ENCODE data around the gene PIEZO2.
"Not testable (repeated sequence)": the region's sequence is repeated elsewhere in the genome, so short reads cannot be mapped to it uniquely, and the experiment has no call there.

Gene PIEZO2

DNA sequence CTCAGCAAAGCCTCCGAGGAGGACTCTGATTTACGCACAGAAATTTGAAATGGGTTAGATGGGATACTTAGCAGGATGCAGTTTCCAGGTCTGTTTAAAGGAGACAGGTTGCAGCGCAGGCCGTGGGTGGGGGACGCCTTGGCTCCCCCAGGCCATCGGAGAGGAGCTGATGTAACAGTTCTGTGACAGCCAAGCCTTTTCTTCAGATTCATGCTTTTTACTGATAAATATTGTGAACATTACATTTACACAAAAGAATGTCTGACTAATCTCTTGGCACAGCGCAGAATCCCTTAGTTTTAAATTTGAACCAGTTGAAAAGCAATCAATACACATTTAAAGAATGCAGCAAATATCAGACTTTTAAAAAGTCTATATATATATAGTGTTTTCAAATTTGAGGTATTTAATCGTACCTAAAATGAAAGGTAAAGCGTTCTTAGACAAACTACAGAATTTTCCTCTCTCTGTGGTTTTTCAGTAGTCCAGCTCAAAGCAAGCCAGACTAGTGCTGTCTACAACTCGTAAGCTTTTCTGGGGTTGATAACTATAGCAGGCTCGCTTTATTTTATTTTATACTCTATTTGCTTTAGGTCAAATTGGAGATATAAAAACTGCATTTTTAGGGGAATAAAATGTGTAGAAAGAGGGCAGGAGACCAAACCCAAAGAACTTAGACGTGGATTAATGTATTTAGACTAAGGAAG lies 221.9 kb downstream of the PIEZO2 start:
- no peak overlapping the region for H3K4me3 ChIP-seq (ENCODE audit: extremely low read depth, insufficient read depth, low read length, poor library complexity, severe bottlenecking)
- no peaks in the 10 kb centered on the region for H3K36me3 ChIP-seq (ENCODE audit: control insufficient read depth, insufficient read depth, low read length)
- H3K27ac ChIP-seq (ENCODE audit: low read depth, low read length, severe bottlenecking), result peak overlapping the region; percentile 54
- no peaks in the 10 kb centered on the region for H3K9me3 ChIP-seq (ENCODE audit: control insufficient read depth, low read length)
- peaks cover 17% of the 10 kb centered on the region for H3K4me1 ChIP-seq (ENCODE audit: control insufficient read depth, insufficient read depth, low read length, poor library complexity, severe bottlenecking)
- WGBS, 2 experiments (ENCODE audit: insufficient coverage in 2 of 2), result 93 to 100% methylated on average over 2 to 6 of the region's 12 CpGs

DNA sequence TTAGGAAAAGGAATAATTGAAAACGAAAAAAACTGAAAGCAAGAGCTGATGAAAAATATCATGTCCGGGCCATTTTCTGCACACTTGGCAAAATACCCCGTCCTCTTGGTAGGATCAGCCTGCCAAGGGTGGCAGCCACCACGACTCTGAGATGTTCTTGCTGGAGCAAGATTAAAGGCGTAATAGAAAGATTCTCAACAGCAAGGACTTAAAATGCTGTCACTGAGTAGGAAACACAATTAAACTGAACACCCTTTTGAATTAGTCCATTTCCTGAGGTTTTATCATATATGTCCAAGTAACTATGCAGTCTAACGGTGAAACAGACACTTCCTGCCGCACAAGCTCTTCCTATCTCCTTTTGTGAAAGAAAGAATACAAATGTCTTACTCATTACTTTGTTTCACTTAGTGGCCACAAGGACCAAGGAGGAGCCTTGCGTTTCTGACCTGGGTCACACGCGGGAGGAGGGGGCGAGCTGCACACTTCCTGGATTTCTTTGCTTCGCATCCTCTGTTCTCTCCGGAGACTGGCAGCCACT lies 222.7 kb downstream of the PIEZO2 start:
- Histone ChIP-seq H3K27ac (ENCODE audit: low read depth, low read length, severe bottlenecking) (peak overlapping the region; percentile 65), H3K4me3 (ENCODE audit: extremely low read depth, insufficient read depth, low read length, poor library complexity, severe bottlenecking) (no peak overlapping the region), H3K36me3 (ENCODE audit: control insufficient read depth, insufficient read depth, low read length) (no peaks in the 10 kb centered on the region), H3K4me1 (ENCODE audit: control insufficient read depth, insufficient read depth, low read length, poor library complexity, severe bottlenecking) (peaks cover 17% of the 10 kb centered on the region), H3K9me3 (ENCODE audit: control insufficient read depth, low read length) (no peaks in the 10 kb centered on the region)
- 74 to 90% methylated on average over 10 to 11 of the region's 13 CpGs for whole genome bisulfite sequencing, 2 experiments (ENCODE audit: insufficient coverage in 2 of 2)

GRCh38 chr18:10924290-10924689 lies 225.1 kb downstream of the PIEZO2 start:
- peaks cover 17% of the 10 kb centered on the region for H3K4me1 ChIP-seq (ENCODE audit: control insufficient read depth, insufficient read depth, low read length, poor library complexity, severe bottlenecking)
- no peaks in the 10 kb centered on the region for H3K36me3 ChIP-seq (ENCODE audit: control insufficient read depth, insufficient read depth, low read length)
- WGBS, 2 experiments (ENCODE audit: insufficient coverage in 2 of 2), result 100% methylated on average over 1 to 3 of the region's 4 CpGs
- H3K4me3 ChIP-seq (ENCODE audit: extremely low read depth, insufficient read depth, low read length, poor library complexity, severe bottlenecking), result no peak overlapping the region
- no peak overlapping the region for H3K27ac ChIP-seq (ENCODE audit: low read depth, low read length, severe bottlenecking)
- no peaks in the 10 kb centered on the region for H3K9me3 ChIP-seq (ENCODE audit: control insufficient read depth, low read length)

GRCh38 chr18:10923551-10924070 lies 225.8 kb downstream of the PIEZO2 start:
- 100% methylated on average over 1 of the region's 1 CpG; no CpG with 5 or more reads in 1 of the 2 experiments for WGBS, 2 experiments (ENCODE audit: insufficient coverage in 2 of 2)
- Histone ChIP-seq H3K4me1 (ENCODE audit: control insufficient read depth, insufficient read depth, low read length, poor library complexity, severe bottlenecking) (peaks cover 17% of the 10 kb centered on the region), H3K36me3 (ENCODE audit: control insufficient read depth, insufficient read depth, low read length) (no peaks in the 10 kb centered on the region)

DNA sequence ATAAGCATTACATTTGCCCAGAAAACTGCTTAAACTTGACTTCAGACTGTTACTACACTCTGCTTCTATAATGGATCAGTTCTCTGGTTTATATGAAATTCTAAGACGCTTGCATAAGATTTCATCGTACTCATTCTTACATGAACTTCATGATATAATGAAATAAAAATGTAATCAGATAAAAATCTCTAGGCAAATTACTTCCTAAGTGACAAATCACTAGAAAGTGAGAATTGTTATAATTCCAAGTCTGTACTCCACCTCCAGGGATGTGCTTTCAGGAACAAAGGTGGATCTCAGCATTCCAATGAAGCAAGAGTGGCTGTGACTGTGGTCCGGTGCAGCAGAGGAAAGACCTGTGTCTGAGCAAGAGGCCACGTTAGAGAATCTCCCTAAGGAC lies 226.2 kb downstream of the PIEZO2 start:
- no peaks in the 10 kb centered on the region for H3K36me3 ChIP-seq (ENCODE audit: control insufficient read depth, insufficient read depth, low read length)
- H3K9me3 ChIP-seq (ENCODE audit: control insufficient read depth, low read length), result no peaks in the 10 kb centered on the region
- WGBS, 2 experiments (ENCODE audit: insufficient coverage in 2 of 2), result 58 to 77% methylated on average over 1 to 2 of the region's 4 CpGs
- H3K27ac ChIP-seq (ENCODE audit: low read depth, low read length, severe bottlenecking), result no peak overlapping the region
- H3K4me1 ChIP-seq (ENCODE audit: control insufficient read depth, insufficient read depth, low read length, poor library complexity, severe bottlenecking), result peaks cover 17% of the 10 kb centered on the region
- H3K4me3 ChIP-seq (ENCODE audit: extremely low read depth, insufficient read depth, low read length, poor library complexity, severe bottlenecking), result no peak overlapping the region

More at GRCh38 chr18:10923551-10924070, 225.8 kb downstream of the PIEZO2 start:
- Histone ChIP-seq H3K4me3 (ENCODE audit: extremely low read depth, insufficient read depth, low read length, poor library complexity, severe bottlenecking) (no peak overlapping the region), H3K9me3 (ENCODE audit: control insufficient read depth, low read length) (no peaks in the 10 kb centered on the region), H3K27ac (ENCODE audit: low read depth, low read length, severe bottlenecking) (no peak overlapping the region)

DNA sequence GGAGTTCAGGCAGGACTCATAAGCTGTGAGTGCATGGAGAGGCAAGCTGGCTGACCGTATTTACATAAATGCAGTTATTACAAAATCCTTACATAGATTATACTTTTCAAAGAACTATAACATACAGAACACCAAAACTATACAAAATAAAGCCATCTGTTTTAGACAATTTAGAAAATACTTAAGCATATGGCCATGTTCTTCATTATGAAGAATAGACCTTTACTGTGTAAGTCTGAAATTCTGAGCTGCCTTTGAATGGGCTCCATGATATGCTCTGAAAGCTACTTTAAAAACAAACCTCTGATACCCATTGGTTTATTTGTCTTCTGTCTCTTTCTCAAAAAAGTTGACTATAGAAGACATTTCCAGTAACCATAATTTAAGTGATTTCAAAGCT lies 226.7 kb downstream of the PIEZO2 start:
- no CpG with 5 or more reads among the region's 1 CpG for WGBS, 2 experiments (ENCODE audit: insufficient coverage in 2 of 2)
- H3K4me1 ChIP-seq (ENCODE audit: control insufficient read depth, insufficient read depth, low read length, poor library complexity, severe bottlenecking), result peaks cover 13% of the 10 kb centered on the region
- H3K4me3 ChIP-seq (ENCODE audit: extremely low read depth, insufficient read depth, low read length, poor library complexity, severe bottlenecking), result not testable (repeated sequence)

DNA sequence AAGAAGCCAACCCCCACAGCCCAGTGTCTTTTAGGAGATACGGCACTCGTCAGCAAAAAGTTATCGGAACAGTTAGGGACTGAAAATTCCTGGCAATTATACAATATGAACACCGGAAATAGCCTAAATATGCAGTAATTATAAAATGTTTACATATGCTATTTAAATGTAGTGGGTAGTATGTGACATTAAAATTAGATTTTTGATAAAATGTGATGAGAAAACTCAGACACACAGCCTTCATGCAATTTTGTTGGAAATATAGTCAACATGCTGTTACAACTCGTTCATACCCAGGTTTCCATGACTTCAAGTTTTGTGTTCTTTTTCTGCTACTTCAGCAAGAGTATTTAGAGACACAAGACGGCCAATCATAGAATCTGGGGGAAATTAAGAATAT lies 229.1 kb downstream of the PIEZO2 start:
- H3K36me3 ChIP-seq (ENCODE audit: control insufficient read depth, insufficient read depth, low read length), result not testable (repeated sequence)

More for the DNA sequence above, 226.7 kb downstream of the PIEZO2 start:
- H3K9me3 ChIP-seq (ENCODE audit: control insufficient read depth, low read length); H3K36me3 ChIP-seq (ENCODE audit: control insufficient read depth, insufficient read depth, low read length); H3K27ac ChIP-seq (ENCODE audit: low read depth, low read length, severe bottlenecking): not testable (repeated sequence)

DNA sequence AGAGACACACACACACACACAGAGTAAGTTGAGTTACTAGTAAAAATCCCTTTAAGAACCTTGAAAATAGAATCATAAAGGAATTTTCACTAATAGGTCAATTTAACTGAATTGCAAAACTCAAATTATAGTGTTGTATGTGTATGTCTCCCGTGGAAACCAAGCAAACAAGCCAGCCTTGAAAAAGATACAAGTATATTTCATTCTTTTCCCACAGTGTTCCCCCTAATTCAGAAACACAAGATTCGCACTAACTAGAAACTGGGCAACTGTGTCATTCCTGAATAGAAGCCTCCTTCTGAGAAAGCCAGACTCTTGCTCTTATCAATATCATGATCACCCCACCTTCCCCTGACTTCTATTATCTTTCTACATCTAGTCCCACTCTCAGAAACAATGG lies 229.5 kb downstream of the PIEZO2 start:
- 100% methylated on average over 1 of the region's 2 CpGs for WGBS, 2 experiments (ENCODE audit: insufficient coverage in 2 of 2)
- H3K36me3 ChIP-seq (ENCODE audit: control insufficient read depth, insufficient read depth, low read length), result no peaks in the 10 kb centered on the region

More for the DNA sequence above, 229.1 kb downstream of the PIEZO2 start:
- H3K27ac ChIP-seq (ENCODE audit: low read depth, low read length, severe bottlenecking); H3K4me3 ChIP-seq (ENCODE audit: extremely low read depth, insufficient read depth, low read length, poor library complexity, severe bottlenecking); H3K4me1 ChIP-seq (ENCODE audit: control insufficient read depth, insufficient read depth, low read length, poor library complexity, severe bottlenecking); H3K9me3 ChIP-seq (ENCODE audit: control insufficient read depth, low read length): not testable (repeated sequence)
- 100% methylated on average over 1 of the region's 6 CpGs; no CpG with 5 or more reads in 1 of the 2 experiments for WGBS, 2 experiments (ENCODE audit: insufficient coverage in 2 of 2)

GRCh38 chr18:10916865-10917264 lies 232.5 kb downstream of the PIEZO2 start:
- Histone ChIP-seq H3K4me1 (ENCODE audit: control insufficient read depth, insufficient read depth, low read length, poor library complexity, severe bottlenecking) (no peaks in the 10 kb centered on the region), H3K36me3 (ENCODE audit: control insufficient read depth, insufficient read depth, low read length) (no peaks in the 10 kb centered on the region), H3K9me3 (ENCODE audit: control insufficient read depth, low read length) (no peaks in the 10 kb centered on the region), H3K27ac (ENCODE audit: low read depth, low read length, severe bottlenecking) (no peak overlapping the region), H3K4me3 (ENCODE audit: extremely low read depth, insufficient read depth, low read length, poor library complexity, severe bottlenecking) (no peak overlapping the region)
- WGBS, 2 experiments (ENCODE audit: insufficient coverage in 2 of 2), result no CpG with 5 or more reads among the region's 4 CpGs

More for the DNA sequence above, 229.5 kb downstream of the PIEZO2 start:
- H3K27ac ChIP-seq (ENCODE audit: low read depth, low read length, severe bottlenecking), result no peak overlapping the region
- H3K4me3 ChIP-seq (ENCODE audit: extremely low read depth, insufficient read depth, low read length, poor library complexity, severe bottlenecking), result no peak overlapping the region
- H3K9me3 ChIP-seq (ENCODE audit: control insufficient read depth, low read length), result no peaks in the 10 kb centered on the region
- H3K4me1 ChIP-seq (ENCODE audit: control insufficient read depth, insufficient read depth, low read length, poor library complexity, severe bottlenecking), result no peaks in the 10 kb centered on the region

GRCh38 chr18:10916387-10916786 lies 233.0 kb downstream of the PIEZO2 start:
- Histone ChIP-seq H3K4me3 (ENCODE audit: extremely low read depth, insufficient read depth, low read length, poor library complexity, severe bottlenecking) (no peak overlapping the region), H3K27ac (ENCODE audit: low read depth, low read length, severe bottlenecking) (no peak overlapping the region), H3K9me3 (ENCODE audit: control insufficient read depth, low read length) (no peaks in the 10 kb centered on the region), H3K36me3 (ENCODE audit: control insufficient read depth, insufficient read depth, low read length) (no peaks in the 10 kb centered on the region), H3K4me1 (ENCODE audit: control insufficient read depth, insufficient read depth, low read length, poor library complexity, severe bottlenecking) (no peaks in the 10 kb centered on the region)
- WGBS, 2 experiments (ENCODE audit: insufficient coverage in 2 of 2), result 86 to 94% methylated on average over 16 of the region's 23 CpGs

GRCh38 chr18:10915748-10916147 lies 233.6 kb downstream of the PIEZO2 start:
- WGBS, 2 experiments (ENCODE audit: insufficient coverage in 2 of 2), result 89 to 100% methylated on average over 3 to 5 of the region's 5 CpGs
- not testable (repeated sequence) for H3K27ac ChIP-seq (ENCODE audit: low read depth, low read length, severe bottlenecking); H3K4me1 ChIP-seq (ENCODE audit: control insufficient read depth, insufficient read depth, low read length, poor library complexity, severe bottlenecking); H3K9me3 ChIP-seq (ENCODE audit: control insufficient read depth, low read length); H3K4me3 ChIP-seq (ENCODE audit: extremely low read depth, insufficient read depth, low read length, poor library complexity, severe bottlenecking); H3K36me3 ChIP-seq (ENCODE audit: control insufficient read depth, insufficient read depth, low read length)

Data from mesodermal cell (in vitro differentiated cells).